BJ (cell line): Measurements from ENCODE around the gene RBMS3. TPM values are rescaled to one million over a fixed set of nuclear protein-coding genes. Genes with fewer than 3 reads are reported as not detected.

Source experiments
- CTCF ChIA-PET: fragments of 350-600 bp; formaldehyde crosslinking; extraction: SDS; loops from one replicate; lab custom pipeline; 2021; ENCODE audit warnings: antibody characterized with exemption, inconsistent platforms; lab: Yijun Ruan, JAX
- POLR2A ChIA-PET: fragments of 300-600 bp; sonication (Branson Sonifier 250); formaldehyde crosslinking; extraction: SDS; loops from one replicate; lab custom pipeline; 2021; ENCODE audit warnings: antibody characterized with exemption; lab: Charles Lee
- DNase-seq: peaks from one replicate; pipeline ENCODE4 v3.0.0-alpha.2; 2011; ENCODE audit warnings: low read depth
- H3K27me3 ChIP-seq: 2 replicates; pipeline ENCODE4 v1.6.0; 2011; ENCODE audit warnings: low read length; ENCODE audit not compliant: control insufficient read depth, insufficient read depth
- H3K36me3 ChIP-seq: 2 replicates; pipeline ENCODE4 v1.5.1; 2011; ENCODE audit warnings: low read length; ENCODE audit not compliant: control insufficient read depth, insufficient read depth
- H3K4me3 ChIP-seq: 2 replicates; pipeline ENCODE4 v1.5.1; 2011; ENCODE audit warnings: low read depth, mild to moderate bottlenecking, control low read depth, low read length
- polyA plus RNA-seq: library from polyadenylated mRNA; depleted of rRNA; stranded (reverse); fragments of >200 nt; gene quantifications from 2 replicates; pipeline ENCODE4 v1.2.3, GENCODE V29; 2011
- TF ChIP-seq, protein P1 (sequence below): IDR thresholded peaks from 2 replicates; pipeline ENCODE4 v1.5.1; 2011; ENCODE audit warnings: low read depth, mild to moderate bottlenecking, control low read depth, inconsistent platforms, low read length, moderate library complexity; ENCODE audit not compliant: insufficient read depth

The RBMS3 gene
- polyA plus RNA-seq, 1 experiment, result 14.5 TPM

DNA sequence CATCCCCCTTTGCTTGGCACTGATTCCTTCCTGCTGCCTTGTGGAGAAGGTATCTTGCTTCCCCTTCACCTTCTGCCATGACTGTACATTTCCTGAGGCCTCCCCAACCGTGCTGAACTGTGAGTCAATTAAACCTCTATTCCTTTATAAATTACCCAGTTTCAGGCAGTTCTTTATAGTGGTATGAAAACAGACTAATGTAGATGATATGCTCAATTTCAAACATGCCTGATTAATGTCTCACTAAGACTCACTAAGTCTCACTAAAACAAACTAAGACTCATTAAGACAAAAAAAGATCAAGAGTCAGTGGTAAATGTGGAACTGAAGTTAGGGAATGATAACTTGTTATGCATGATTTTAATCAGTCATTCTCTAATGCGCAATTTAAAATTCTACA is 606.6 kb downstream of the RBMS3 start:
- Histone ChIP-seq H3K36me3 (no peaks in the 10 kb centered on the region), H3K27me3 (no peaks in the 10 kb centered on the region), H3K4me3 (no peak overlapping the region)
- TF ChIP-seq, protein P1, sequence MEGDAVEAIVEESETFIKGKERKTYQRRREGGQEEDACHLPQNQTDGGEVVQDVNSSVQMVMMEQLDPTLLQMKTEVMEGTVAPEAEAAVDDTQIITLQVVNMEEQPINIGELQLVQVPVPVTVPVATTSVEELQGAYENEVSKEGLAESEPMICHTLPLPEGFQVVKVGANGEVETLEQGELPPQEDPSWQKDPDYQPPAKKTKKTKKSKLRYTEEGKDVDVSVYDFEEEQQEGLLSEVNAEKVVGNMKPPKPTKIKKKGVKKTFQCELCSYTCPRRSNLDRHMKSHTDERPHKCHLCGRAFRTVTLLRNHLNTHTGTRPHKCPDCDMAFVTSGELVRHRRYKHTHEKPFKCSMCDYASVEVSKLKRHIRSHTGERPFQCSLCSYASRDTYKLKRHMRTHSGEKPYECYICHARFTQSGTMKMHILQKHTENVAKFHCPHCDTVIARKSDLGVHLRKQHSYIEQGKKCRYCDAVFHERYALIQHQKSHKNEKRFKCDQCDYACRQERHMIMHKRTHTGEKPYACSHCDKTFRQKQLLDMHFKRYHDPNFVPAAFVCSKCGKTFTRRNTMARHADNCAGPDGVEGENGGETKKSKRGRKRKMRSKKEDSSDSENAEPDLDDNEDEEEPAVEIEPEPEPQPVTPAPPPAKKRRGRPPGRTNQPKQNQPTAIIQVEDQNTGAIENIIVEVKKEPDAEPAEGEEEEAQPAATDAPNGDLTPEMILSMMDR, result no peak
- POLR2A ChIA-PET, result no interaction called here
- DNase-seq, result no peak
- CTCF ChIA-PET, result no interaction called here

DNA sequence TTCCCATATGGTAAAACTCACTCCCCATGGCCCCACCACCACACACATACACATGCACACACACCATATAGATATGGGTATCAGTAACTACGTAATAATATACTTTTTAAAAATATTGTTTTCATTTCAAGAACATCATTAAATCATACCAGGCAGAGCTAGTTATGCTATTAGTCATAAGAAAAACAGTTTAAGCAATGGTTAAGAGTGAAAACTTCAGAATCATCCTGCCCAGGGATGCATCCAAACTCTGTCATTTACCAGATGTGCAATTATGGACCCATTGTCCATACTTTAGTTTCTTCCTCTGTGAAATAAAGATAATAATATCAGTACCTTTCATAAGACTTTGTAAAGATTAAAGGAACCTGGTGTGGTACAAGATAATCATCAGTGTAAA is 608.3 kb downstream of the RBMS3 start:
- DNase-seq, result no peak
- no peak overlapping the region for H3K4me3 ChIP-seq
- ChIA-PET CTCF (no interaction called here), POLR2A (no interaction called here)
- no peaks in the 10 kb centered on the region for H3K27me3 ChIP-seq
- H3K36me3 ChIP-seq, result no peaks in the 10 kb centered on the region
- TF ChIP-seq, protein P1, result no peak

DNA sequence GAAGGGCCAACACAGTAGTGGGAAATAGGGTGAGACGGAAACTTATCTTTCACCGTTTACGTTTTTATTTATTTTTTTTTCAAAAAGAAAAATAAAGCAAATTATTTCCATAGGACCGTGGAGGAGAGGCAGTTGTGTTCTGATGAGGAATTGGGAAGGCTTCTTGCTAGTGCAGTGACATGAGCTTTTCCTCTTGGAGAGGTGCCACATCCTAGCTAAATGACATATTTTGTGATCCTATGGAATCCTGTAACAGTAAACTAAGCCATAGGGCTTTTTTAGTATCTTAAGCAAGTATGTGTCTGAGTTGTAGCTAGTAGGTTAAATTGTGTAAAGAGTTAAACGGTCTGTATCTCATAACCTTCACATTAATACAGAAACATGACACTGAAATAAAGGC is 609.9 kb downstream of the RBMS3 start:
- no peak for DNase-seq

DNA sequence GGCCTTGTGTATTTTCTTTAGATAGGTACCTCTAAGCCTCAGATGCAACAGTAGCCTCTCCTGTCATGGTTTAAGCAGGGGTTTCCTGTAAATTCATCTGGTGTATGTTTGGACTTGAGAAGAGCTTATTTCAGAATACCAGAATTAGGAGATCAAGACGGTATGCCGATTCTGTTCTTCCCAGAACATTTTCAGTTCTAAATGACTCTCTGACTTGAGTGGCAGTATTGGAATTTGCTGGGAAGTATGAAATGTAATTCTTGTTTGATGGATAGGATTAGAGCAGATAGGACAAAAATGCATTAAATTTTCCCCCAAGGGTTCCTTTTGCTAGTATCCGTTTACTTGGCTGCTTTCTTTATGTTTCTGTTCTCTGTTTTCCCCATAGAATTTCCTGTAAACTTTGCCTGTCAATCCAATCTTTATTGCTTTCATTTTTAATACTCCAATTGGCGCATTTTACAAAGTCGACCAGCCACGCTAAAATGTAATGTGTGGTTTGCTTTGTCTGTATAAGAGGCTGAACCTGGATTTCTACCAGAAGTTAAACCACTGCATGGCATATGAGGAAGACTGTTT is 612.2 kb downstream of the RBMS3 start:
- no peak overlapping the region for H3K4me3 ChIP-seq
- no peaks in the 10 kb centered on the region for H3K27me3 ChIP-seq
- CTCF ChIA-PET, result no interaction called here
- no peak for DNase-seq
- H3K36me3 ChIP-seq, result no peaks in the 10 kb centered on the region
- TF ChIP-seq, protein P1, result no peak
- POLR2A ChIA-PET, result no interaction called here

More for the DNA sequence above, 609.9 kb downstream of the RBMS3 start:
- Histone ChIP-seq H3K36me3 (no peaks in the 10 kb centered on the region), H3K4me3 (no peak overlapping the region), H3K27me3 (no peaks in the 10 kb centered on the region)
- CTCF ChIA-PET, result interaction anchor here (1.2 kb wide), 1 partner anchor 152 kb away, joined by 3 read pairs; no protein-coding TSS in a partner anchor
- TF ChIP-seq, protein P1, result no peak
- POLR2A ChIA-PET, result no interaction called here

DNA sequence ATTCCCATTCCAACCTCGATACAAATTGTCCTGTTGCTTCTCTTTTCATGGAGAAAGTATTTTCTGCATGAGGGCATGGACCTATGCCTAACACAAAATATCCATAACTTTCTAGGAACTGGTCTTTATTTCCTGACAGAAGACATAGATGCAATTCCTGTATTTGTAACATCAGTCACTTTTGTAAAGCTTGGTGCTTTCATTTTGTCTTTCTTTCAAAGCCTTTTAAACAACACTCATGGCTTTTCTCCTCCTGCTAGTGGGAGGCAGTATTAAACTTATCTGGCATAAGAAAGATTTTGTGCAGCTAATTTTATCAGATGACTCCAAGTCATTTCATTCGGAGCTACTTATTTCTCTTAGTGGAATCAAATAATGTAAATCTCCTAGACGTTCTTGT is 616.0 kb downstream of the RBMS3 start:
- Histone ChIP-seq H3K36me3 (no peaks in the 10 kb centered on the region; the same call in 1 of the 2 replicates), H3K4me3 (no peak overlapping the region), H3K27me3 (no peaks in the 10 kb centered on the region)
- CTCF ChIA-PET, result no interaction called here
- POLR2A ChIA-PET, result no interaction called here
- DNase-seq, result no peak
- TF ChIP-seq, protein P1, result no peak
